GM23338 (cell line): ENCODE results near the gene APC2. TPM values are rescaled to one million over a fixed set of nuclear protein-coding genes. Genes with fewer than 3 reads are reported as not detected.

Source experiments
- ATAC-seq: fragments of 200-7000 bp; cut with Tn5 transposase; 3 replicates; pipeline ENCODE4 v1.9.1; 2020
- DNase-seq: peaks from one replicate; pipeline ENCODE4 v3.0.0-alpha.2; 2015; ENCODE audit warnings: low spot score
- H2AFZ ChIP-seq: fragments of 200-600 bp; sonication (generic); 2 replicates; pipeline ENCODE4 v1.8.0; 2016; ENCODE audit warnings: antibody characterized with exemption, mild to moderate bottlenecking, moderate library complexity
- H3F3A ChIP-seq: fragments of 200-600 bp; sonication (generic); replicated peaks from 2 replicates; pipeline ENCODE4 v1.8.0; 2017; ENCODE audit warnings: antibody characterized with exemption, mixed run types, low read depth
- H3K27ac ChIP-seq: fragments of 200-600 bp; sonication (generic); 2 replicates; pipeline ENCODE4 v1.6.1; 2016; ENCODE audit warnings: low read depth
- H3K27me3 ChIP-seq: fragments of 200-600 bp; sonication (generic); 2 replicates; pipeline ENCODE4 v1.8.0; 2016; ENCODE audit warnings: mild to moderate bottlenecking, mixed run types, moderate library complexity; ENCODE audit not compliant: insufficient read depth
- H3K36me3 ChIP-seq: fragments of 200-600 bp; sonication (generic); 2 replicates; pipeline ENCODE4 v1.8.0; 2016; ENCODE audit warnings: mild to moderate bottlenecking; ENCODE audit not compliant: insufficient read depth
- H3K4me1 ChIP-seq: fragments of 200-600 bp; sonication (generic); 2 replicates; pipeline ENCODE4 v1.8.0; 2016; ENCODE audit warnings: mild to moderate bottlenecking, moderate library complexity; ENCODE audit not compliant: insufficient read depth
- H3K4me2 ChIP-seq: fragments of 200-600 bp; sonication (generic); 2 replicates; pipeline ENCODE4 v1.7.1; 2017; ENCODE audit warnings: mixed run types
- H3K4me3 ChIP-seq: fragments of 200-600 bp; sonication (generic); 2 replicates; pipeline ENCODE4 v1.6.1; 2016; ENCODE audit warnings: mixed run types
- H3K79me2 ChIP-seq: fragments of 200-600 bp; sonication (generic); replicated peaks from 2 replicates; pipeline ENCODE4 v1.8.0; 2017; ENCODE audit warnings: mild to moderate bottlenecking; ENCODE audit not compliant: insufficient read depth
- H3K9me2 ChIP-seq: fragments of 200-600 bp; sonication (generic); 2 replicates; pipeline ENCODE4 v1.8.0; 2017; ENCODE audit not compliant: insufficient read depth
- H4K20me1 ChIP-seq: fragments of 200-600 bp; sonication (generic); replicated peaks from 2 replicates; pipeline ENCODE4 v1.8.0; 2017; ENCODE audit warnings: mild to moderate bottlenecking; ENCODE audit not compliant: insufficient read depth
- H3K27ac Mint-ChIP-seq: 2 replicates; pipeline ENCODE4 v1.8.0; 2020; ENCODE audit warnings: inconsistent platforms, mild to moderate bottlenecking, moderate library complexity, mixed read lengths
- H3K27me3 Mint-ChIP-seq: 3 replicates; pipeline ENCODE4 v1.8.0; 2022; ENCODE audit warnings: low read depth, mild to moderate bottlenecking, moderate library complexity, mixed read lengths, inconsistent platforms; ENCODE audit not compliant: insufficient read depth, poor library complexity
- H3K36me3 Mint-ChIP-seq: 3 replicates; pipeline ENCODE4 v1.8.0; 2021; ENCODE audit warnings: low read depth, mild to moderate bottlenecking, inconsistent platforms, moderate library complexity, mixed read lengths
- H3K4me1 Mint-ChIP-seq: 3 replicates; pipeline ENCODE4 v1.8.0; 2020; ENCODE audit warnings: mild to moderate bottlenecking, inconsistent platforms, mixed read lengths
- H3K4me3 Mint-ChIP-seq: 3 replicates; pipeline ENCODE4 v1.8.0; 2021; ENCODE audit warnings: moderate library complexity, mild to moderate bottlenecking, inconsistent platforms, mixed read lengths
- H3K9me3 Mint-ChIP-seq: 3 replicates; pipeline ENCODE4 v1.8.0; 2020; ENCODE audit warnings: moderate library complexity, mild to moderate bottlenecking, inconsistent platforms, mixed read lengths
- CREB1 ChIP-seq: fragments of 250-450 bp; sonication (Bioruptor Pico); IDR thresholded peaks from 2 replicates; pipeline ENCODE4 v1.5.0; 2020; ENCODE audit warnings: low read depth, mild to moderate bottlenecking, moderate library complexity
- EZH2 ChIP-seq: fragments of 200-600 bp; sonication (generic); IDR thresholded peaks from one replicate; pipeline ENCODE4 v1.8.0; 2017; ENCODE audit warnings: antibody characterized with exemption, mild to moderate bottlenecking, low read depth; ENCODE audit not compliant: unreplicated experiment
- EZH2phosphoT487 ChIP-seq: fragments of 200-600 bp; sonication (generic); IDR thresholded peaks from one replicate; pipeline ENCODE4 v1.8.1; 2018; ENCODE audit warnings: antibody characterized with exemption; ENCODE audit not compliant: unreplicated experiment
- JUNB ChIP-seq: IDR thresholded peaks from one replicate; pipeline ENCODE4 v1.6.1; 2016; ENCODE audit warnings: antibody characterized with exemption; ENCODE audit not compliant: unreplicated experiment
- NANOG ChIP-seq: IDR thresholded peaks from 2 replicates; pipeline ENCODE4 v1.6.1; 2016; ENCODE audit warnings: antibody characterized with exemption, borderline replicate concordance
- POLR2AphosphoS5 ChIP-seq: IDR thresholded peaks from 2 replicates; pipeline ENCODE4 v1.6.1; 2016; ENCODE audit warnings: antibody characterized with exemption, low read depth
- STAT1 ChIP-seq: IDR thresholded peaks from one replicate; pipeline ENCODE4 v1.6.1; 2016; ENCODE audit warnings: antibody characterized with exemption; ENCODE audit not compliant: unreplicated experiment
- ZNF114 ChIP-seq: fragments of 250-450 bp; sonication (Bioruptor Pico); IDR thresholded peaks from 2 replicates; pipeline ENCODE4 v1.5.0; 2020; ENCODE audit warnings: mild to moderate bottlenecking, moderate library complexity
- ZNF331 ChIP-seq: fragments of 250-450 bp; sonication (Bioruptor Pico); IDR thresholded peaks from 2 replicates; pipeline ENCODE4 v1.5.0; 2020; ENCODE audit warnings: low read depth, mild to moderate bottlenecking, moderate library complexity
- polyA plus RNA-seq: library from polyadenylated mRNA; unstranded; fragments of >200 nt; fragmentation: Nextera tagmentation; extraction: Ambion mirVana; gene quantifications from 2 replicates; pipeline ENCODE4 v1.2.1, GENCODE V29; 2016
- total RNA-seq: library from RNA; depleted of rRNA; stranded (reverse); fragments of >200 nt; shearing (Covaris generic); gene quantifications from 2 replicates; pipeline ENCODE4 v1.2.3, GENCODE V29; 2014
- TF ChIP-seq, protein P1 (sequence below), 2 experiments: fragments of 200-600 bp in 1 of 2; sonication (generic) in 1 of 2; conservative IDR thresholded peaks; 2 replicates each; pipeline versions ENCODE4 v1.5.1 to v1.6.1; 2016 to 2017; ENCODE audit warnings: antibody characterized with exemption in 2 of 2, low read depth in 2 of 2, mild to moderate bottlenecking in 2 of 2, moderate library complexity in 1 of 2
- TF ChIP-seq, protein P2 (sequence below): IDR thresholded peaks from one replicate; pipeline ENCODE4 v1.6.1; 2018; ENCODE audit warnings: antibody characterized with exemption; ENCODE audit not compliant: unreplicated experiment
- TF ChIP-seq, protein P3 (sequence below): fragments of 250-450 bp; sonication (Bioruptor Pico); IDR thresholded peaks from 2 replicates; pipeline ENCODE4 v1.5.0; 2020; ENCODE audit warnings: mild to moderate bottlenecking, moderate library complexity
- TF ChIP-seq, protein P4 (sequence below): IDR thresholded peaks from 2 replicates; pipeline ENCODE4 v1.6.1; 2016; ENCODE audit warnings: antibody characterized with exemption

The APC2 gene
- total and polyA plus RNA-seq, 2 experiments from 2014 or later: 1.4 to 18.3 TPM

DNA sequence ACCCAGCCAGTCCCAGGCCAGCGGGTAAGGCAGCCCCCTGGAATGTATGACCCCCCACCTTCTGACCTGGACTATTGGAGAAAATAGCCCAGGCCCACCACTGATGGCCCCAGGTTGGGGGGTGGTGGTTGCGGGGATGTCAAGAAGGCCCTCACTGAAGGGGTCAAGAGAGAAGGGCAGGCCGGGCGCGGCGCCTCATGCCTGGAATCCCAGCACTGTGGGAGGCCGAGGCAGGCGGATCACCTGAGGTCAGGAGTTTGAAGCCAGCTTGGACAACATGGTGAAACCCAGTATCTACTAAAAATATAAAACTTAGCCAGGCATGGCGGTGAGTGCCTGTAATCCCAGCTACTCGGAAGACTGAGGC lies 64.4 kb downstream of the APC2 start:
- no peaks in the 10 kb centered on the region for H3K9me2 ChIP-seq
- no peaks in the 10 kb centered on the region for H3K36me3 ChIP-seq
- H3K4me3 Mint-ChIP-seq: no peak overlapping the region
- H3K4me3 ChIP-seq: no peak overlapping the region
- H3K4me1 ChIP-seq: no peaks in the 10 kb centered on the region
- H3K4me2 ChIP-seq: no peak overlapping the region
- peaks cover 5% of the 10 kb centered on the region for H3K9me3 Mint-ChIP-seq
- 0 out of 2 replicates have a peak, but pooled peaks cover 4% of the 10 kb centered on the region for H3F3A ChIP-seq
- H3K4me1 Mint-ChIP-seq: no peaks in the 10 kb centered on the region
- no peak overlapping the region for H2AFZ ChIP-seq
- no peaks in the 10 kb centered on the region; the same call in 1 of the 2 replicates for H4K20me1 ChIP-seq
- H3K27me3 ChIP-seq: peaks cover 4% of the 10 kb centered on the region; the same call in 1 of the 2 replicates
- no peak for ATAC-seq
- no peaks in the 10 kb centered on the region for H3K36me3 Mint-ChIP-seq
- no peak for DNase-seq
- H3K27ac ChIP-seq: no peak overlapping the region
- H3K27me3 Mint-ChIP-seq: peaks cover 18% of the 10 kb centered on the region
- no peaks in the 10 kb centered on the region for H3K79me2 ChIP-seq
- H3K27ac Mint-ChIP-seq: no peak overlapping the region
- TF ChIP-seq POLR2AphosphoS5: no peak
- TF ChIP-seq ZNF114 (CRISPR knock-in tag): no peak
- no peak for TF ChIP-seq STAT1
- TF ChIP-seq, protein P1, sequence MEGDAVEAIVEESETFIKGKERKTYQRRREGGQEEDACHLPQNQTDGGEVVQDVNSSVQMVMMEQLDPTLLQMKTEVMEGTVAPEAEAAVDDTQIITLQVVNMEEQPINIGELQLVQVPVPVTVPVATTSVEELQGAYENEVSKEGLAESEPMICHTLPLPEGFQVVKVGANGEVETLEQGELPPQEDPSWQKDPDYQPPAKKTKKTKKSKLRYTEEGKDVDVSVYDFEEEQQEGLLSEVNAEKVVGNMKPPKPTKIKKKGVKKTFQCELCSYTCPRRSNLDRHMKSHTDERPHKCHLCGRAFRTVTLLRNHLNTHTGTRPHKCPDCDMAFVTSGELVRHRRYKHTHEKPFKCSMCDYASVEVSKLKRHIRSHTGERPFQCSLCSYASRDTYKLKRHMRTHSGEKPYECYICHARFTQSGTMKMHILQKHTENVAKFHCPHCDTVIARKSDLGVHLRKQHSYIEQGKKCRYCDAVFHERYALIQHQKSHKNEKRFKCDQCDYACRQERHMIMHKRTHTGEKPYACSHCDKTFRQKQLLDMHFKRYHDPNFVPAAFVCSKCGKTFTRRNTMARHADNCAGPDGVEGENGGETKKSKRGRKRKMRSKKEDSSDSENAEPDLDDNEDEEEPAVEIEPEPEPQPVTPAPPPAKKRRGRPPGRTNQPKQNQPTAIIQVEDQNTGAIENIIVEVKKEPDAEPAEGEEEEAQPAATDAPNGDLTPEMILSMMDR (conservative IDR thresholded peaks at IDR 0.05; ENCODE audit: low read depth in 2 of 2): no peak
- TF ChIP-seq, protein P2, sequence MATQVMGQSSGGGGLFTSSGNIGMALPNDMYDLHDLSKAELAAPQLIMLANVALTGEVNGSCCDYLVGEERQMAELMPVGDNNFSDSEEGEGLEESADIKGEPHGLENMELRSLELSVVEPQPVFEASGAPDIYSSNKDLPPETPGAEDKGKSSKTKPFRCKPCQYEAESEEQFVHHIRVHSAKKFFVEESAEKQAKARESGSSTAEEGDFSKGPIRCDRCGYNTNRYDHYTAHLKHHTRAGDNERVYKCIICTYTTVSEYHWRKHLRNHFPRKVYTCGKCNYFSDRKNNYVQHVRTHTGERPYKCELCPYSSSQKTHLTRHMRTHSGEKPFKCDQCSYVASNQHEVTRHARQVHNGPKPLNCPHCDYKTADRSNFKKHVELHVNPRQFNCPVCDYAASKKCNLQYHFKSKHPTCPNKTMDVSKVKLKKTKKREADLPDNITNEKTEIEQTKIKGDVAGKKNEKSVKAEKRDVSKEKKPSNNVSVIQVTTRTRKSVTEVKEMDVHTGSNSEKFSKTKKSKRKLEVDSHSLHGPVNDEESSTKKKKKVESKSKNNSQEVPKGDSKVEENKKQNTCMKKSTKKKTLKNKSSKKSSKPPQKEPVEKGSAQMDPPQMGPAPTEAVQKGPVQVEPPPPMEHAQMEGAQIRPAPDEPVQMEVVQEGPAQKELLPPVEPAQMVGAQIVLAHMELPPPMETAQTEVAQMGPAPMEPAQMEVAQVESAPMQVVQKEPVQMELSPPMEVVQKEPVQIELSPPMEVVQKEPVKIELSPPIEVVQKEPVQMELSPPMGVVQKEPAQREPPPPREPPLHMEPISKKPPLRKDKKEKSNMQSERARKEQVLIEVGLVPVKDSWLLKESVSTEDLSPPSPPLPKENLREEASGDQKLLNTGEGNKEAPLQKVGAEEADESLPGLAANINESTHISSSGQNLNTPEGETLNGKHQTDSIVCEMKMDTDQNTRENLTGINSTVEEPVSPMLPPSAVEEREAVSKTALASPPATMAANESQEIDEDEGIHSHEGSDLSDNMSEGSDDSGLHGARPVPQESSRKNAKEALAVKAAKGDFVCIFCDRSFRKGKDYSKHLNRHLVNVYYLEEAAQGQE: no peak
- no peak for TF ChIP-seq NANOG
- TF ChIP-seq, protein P3, sequence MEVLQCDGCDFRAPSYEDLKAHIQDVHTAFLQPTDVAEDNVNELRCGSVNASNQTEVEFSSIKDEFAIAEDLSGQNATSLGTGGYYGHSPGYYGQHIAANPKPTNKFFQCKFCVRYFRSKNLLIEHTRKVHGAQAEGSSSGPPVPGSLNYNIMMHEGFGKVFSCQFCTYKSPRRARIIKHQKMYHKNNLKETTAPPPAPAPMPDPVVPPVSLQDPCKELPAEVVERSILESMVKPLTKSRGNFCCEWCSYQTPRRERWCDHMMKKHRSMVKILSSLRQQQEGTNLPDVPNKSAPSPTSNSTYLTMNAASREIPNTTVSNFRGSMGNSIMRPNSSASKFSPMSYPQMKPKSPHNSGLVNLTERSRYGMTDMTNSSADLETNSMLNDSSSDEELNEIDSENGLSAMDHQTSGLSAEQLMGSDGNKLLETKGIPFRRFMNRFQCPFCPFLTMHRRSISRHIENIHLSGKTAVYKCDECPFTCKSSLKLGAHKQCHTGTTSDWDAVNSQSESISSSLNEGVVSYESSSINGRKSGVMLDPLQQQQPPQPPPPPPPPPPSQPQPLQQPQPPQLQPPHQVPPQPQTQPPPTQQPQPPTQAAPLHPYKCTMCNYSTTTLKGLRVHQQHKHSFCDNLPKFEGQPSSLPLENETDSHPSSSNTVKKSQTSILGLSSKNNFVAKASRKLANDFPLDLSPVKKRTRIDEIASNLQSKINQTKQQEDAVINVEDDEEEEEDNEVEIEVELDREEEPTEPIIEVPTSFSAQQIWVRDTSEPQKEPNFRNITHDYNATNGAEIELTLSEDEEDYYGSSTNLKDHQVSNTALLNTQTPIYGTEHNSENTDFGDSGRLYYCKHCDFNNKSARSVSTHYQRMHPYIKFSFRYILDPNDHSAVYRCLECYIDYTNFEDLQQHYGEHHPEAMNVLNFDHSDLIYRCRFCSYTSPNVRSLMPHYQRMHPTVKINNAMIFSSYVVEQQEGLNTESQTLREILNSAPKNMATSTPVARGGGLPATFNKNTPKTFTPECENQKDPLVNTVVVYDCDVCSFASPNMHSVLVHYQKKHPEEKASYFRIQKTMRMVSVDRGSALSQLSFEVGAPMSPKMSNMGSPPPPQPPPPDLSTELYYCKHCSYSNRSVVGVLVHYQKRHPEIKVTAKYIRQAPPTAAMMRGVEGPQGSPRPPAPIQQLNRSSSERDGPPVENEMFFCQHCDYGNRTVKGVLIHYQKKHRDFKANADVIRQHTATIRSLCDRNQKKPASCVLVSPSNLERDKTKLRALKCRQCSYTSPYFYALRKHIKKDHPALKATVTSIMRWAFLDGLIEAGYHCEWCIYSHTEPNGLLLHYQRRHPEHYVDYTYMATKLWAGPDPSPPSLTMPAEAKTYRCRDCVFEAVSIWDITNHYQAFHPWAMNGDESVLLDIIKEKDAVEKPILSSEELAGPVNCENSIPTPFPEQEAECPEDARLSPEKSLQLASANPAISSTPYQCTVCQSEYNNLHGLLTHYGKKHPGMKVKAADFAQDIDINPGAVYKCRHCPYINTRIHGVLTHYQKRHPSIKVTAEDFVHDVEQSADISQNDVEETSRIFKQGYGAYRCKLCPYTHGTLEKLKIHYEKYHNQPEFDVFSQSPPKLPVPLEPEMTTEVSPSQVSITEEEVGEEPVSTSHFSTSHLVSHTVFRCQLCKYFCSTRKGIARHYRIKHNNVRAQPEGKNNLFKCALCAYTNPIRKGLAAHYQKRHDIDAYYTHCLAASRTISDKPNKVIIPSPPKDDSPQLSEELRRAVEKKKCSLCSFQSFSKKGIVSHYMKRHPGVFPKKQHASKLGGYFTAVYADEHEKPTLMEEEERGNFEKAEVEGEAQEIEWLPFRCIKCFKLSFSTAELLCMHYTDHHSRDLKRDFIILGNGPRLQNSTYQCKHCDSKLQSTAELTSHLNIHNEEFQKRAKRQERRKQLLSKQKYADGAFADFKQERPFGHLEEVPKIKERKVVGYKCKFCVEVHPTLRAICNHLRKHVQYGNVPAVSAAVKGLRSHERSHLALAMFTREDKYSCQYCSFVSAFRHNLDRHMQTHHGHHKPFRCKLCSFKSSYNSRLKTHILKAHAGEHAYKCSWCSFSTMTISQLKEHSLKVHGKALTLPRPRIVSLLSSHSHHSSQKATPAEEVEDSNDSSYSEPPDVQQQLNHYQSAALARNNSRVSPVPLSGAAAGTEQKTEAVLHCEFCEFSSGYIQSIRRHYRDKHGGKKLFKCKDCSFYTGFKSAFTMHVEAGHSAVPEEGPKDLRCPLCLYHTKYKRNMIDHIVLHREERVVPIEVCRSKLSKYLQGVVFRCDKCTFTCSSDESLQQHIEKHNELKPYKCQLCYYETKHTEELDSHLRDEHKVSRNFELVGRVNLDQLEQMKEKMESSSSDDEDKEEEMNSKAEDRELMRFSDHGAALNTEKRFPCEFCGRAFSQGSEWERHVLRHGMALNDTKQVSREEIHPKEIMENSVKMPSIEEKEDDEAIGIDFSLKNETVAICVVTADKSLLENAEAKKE (CRISPR knock-in tag): no peak
- TF ChIP-seq CREB1 (CRISPR knock-in tag): no peak
- no peak for TF ChIP-seq EZH2phosphoT487
- TF ChIP-seq JUNB: no peak
- TF ChIP-seq, protein P4, sequence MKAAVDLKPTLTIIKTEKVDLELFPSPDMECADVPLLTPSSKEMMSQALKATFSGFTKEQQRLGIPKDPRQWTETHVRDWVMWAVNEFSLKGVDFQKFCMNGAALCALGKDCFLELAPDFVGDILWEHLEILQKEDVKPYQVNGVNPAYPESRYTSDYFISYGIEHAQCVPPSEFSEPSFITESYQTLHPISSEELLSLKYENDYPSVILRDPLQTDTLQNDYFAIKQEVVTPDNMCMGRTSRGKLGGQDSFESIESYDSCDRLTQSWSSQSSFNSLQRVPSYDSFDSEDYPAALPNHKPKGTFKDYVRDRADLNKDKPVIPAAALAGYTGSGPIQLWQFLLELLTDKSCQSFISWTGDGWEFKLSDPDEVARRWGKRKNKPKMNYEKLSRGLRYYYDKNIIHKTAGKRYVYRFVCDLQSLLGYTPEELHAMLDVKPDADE: no peak
- no peak for TF ChIP-seq EZH2
- TF ChIP-seq ZNF331 (CRISPR knock-in tag): no peak
